Neural progenitor cell (in vitro differentiated cells): Measurements from ENCODE around the gene UNCX. TPM values are rescaled to one million over a fixed set of nuclear protein-coding genes. Genes with fewer than 3 reads are reported as not detected.

ENCODE experiments used
- DNase-seq: peaks from one replicate; pipeline ENCODE4 v3.0.0-alpha.2; 2016; ENCODE audit warnings: low spot score
- H2AFZ ChIP-seq: fragments of 200-600 bp; sonication (generic); replicated peaks from 2 replicates; pipeline ENCODE4 v1.6.1; 2016; ENCODE audit warnings: antibody characterized with exemption
- H3F3A ChIP-seq: fragments of 200-600 bp; sonication (generic); 2 replicates; pipeline ENCODE4 v1.6.1; 2016; ENCODE audit warnings: antibody characterized with exemption, low read depth
- H3K27ac ChIP-seq: fragments of 200-600 bp; sonication (generic); 2 replicates; pipeline ENCODE4 v1.5.1; 2016; ENCODE audit warnings: mild to moderate bottlenecking
- H3K27me3 ChIP-seq: fragments of 200-600 bp; sonication (generic); 2 replicates; pipeline ENCODE4 v1.6.1; 2016; ENCODE audit warnings: mild to moderate bottlenecking, moderate library complexity
- H3K36me3 ChIP-seq: fragments of 200-600 bp; sonication (generic); 2 replicates; pipeline ENCODE4 v1.5.1; 2016
- H3K4me1 ChIP-seq: fragments of 200-600 bp; sonication (generic); 2 replicates; pipeline ENCODE4 v1.6.1; 2016; ENCODE audit warnings: mixed run types
- H3K4me2 ChIP-seq: fragments of 200-600 bp; sonication (generic); 2 replicates; pipeline ENCODE4 v1.6.1; 2016
- H3K4me3 ChIP-seq: fragments of 200-600 bp; sonication (generic); 2 replicates; pipeline ENCODE4 v1.5.1; 2016
- H3K79me2 ChIP-seq: fragments of 200-600 bp; sonication (generic); 2 replicates; pipeline ENCODE4 v1.6.1; 2016; ENCODE audit warnings: low read depth
- H3K9ac ChIP-seq: fragments of 200-600 bp; sonication (generic); 2 replicates; pipeline ENCODE4 v1.6.1; 2016
- H3K9me3 ChIP-seq: fragments of 200-600 bp; sonication (generic); 2 replicates; pipeline ENCODE4 v1.5.1; 2016; ENCODE audit warnings: low read depth
- H4K20me1 ChIP-seq: fragments of 200-600 bp; sonication (generic); 2 replicates; pipeline ENCODE4 v1.6.1; 2016; ENCODE audit warnings: low read depth
- H3K27ac Mint-ChIP-seq: 3 replicates; pipeline ENCODE4 v1.8.0; 2021; ENCODE audit warnings: mixed read lengths
- H3K27me3 Mint-ChIP-seq: 2 replicates; pipeline ENCODE4 v1.8.0; 2022; ENCODE audit warnings: low read depth, mild to moderate bottlenecking, inconsistent platforms, moderate library complexity, mixed read lengths; ENCODE audit not compliant: insufficient read depth
- H3K36me3 Mint-ChIP-seq: 3 replicates; pipeline ENCODE4 v1.8.0; 2021; ENCODE audit warnings: mixed read lengths
- H3K4me1 Mint-ChIP-seq: 3 replicates; pipeline ENCODE4 v1.8.0; 2021; ENCODE audit warnings: mixed read lengths
- H3K4me3 Mint-ChIP-seq: 3 replicates; pipeline ENCODE4 v1.8.0; 2021; ENCODE audit warnings: mild to moderate bottlenecking, moderate library complexity, mixed read lengths
- H3K9me3 Mint-ChIP-seq: 3 replicates; pipeline ENCODE4 v1.8.0; 2020; ENCODE audit warnings: mixed read lengths
- CTCF ChIP-seq: fragments of 200-600 bp; sonication (generic); IDR thresholded peaks from 2 replicates; pipeline ENCODE4 v1.5.1; 2017; ENCODE audit warnings: antibody characterized with exemption, mild to moderate bottlenecking
- EZH2 ChIP-seq: fragments of 200-600 bp; sonication (generic); IDR thresholded peaks from 2 replicates; pipeline ENCODE4 v1.6.1; 2017; ENCODE audit warnings: antibody characterized with exemption, mild to moderate bottlenecking, moderate library complexity
- EZH2phosphoT487 ChIP-seq: fragments of 200-600 bp; sonication (generic); IDR thresholded peaks from 2 replicates; pipeline ENCODE4 v1.6.1; 2017; ENCODE audit warnings: antibody characterized with exemption
- total RNA-seq: library from RNA; depleted of rRNA; stranded (reverse); fragments of >200 nt; gene quantifications from 2 replicates; pipeline ENCODE4 v1.2.3, GENCODE V29; 2015; ENCODE audit warnings: low replicate concordance

The UNCX gene
- total RNA-seq, 1 donor from 2014 or later = not detected

DNA sequence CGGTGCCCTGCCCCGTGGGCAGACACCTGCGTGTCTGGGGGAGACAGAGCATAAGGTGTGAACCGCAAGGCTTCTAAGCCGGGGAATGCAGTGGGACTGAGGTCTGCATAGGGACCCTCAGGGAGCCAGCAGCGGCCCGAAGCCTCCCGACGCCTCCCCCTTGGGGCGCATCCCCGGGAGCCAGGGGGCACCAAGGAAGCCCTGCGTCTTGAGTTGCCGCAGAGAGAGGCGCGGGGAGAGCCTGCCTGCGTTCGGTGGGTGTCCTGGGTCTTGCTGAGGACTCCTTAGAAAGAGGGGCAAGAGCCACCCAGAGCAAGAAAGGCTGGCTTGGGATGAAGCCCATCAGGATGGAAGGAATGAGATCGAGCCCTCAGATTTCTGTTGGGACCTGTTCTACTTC, 18.2 kb upstream of the UNCX start:
- Histone ChIP-seq H3K4me2 (no peak overlapping the region), H3K9me3 (no peaks in the 10 kb centered on the region), H3K36me3 (no peaks in the 10 kb centered on the region), H3K27me3 (peaks cover 97% of the 10 kb centered on the region), H3K4me1 (peaks cover 6% of the 10 kb centered on the region), H3K27ac (no peak overlapping the region), H3F3A (peaks cover under 1% of the 10 kb centered on the region), H3K4me3 (no peak overlapping the region), H3K9ac (no peak overlapping the region), H2AFZ (no peak overlapping the region), H4K20me1 (peaks cover under 1% of the 10 kb centered on the region), H3K79me2 (no peaks in the 10 kb centered on the region)
- Mint-ChIP-seq H3K27me3 (peaks cover 22% of the 10 kb centered on the region), H3K36me3 (no peaks in the 10 kb centered on the region), H3K9me3 (no peaks in the 10 kb centered on the region), H3K4me3 (no peak overlapping the region), H3K27ac (no peak overlapping the region), H3K4me1 (peaks cover 9% of the 10 kb centered on the region)
- DNase-seq = no peak
- TF ChIP-seq CTCF (no peak), EZH2phosphoT487 (no peak), EZH2 (no peak)

- peaks cover 13% of the 10 kb centered on the region for H3F3A ChIP-seq
- Mint-ChIP-seq H3K4me1 (peaks cover 15% of the 10 kb centered on the region), H3K9me3 (no peaks in the 10 kb centered on the region), H3K27me3 (peaks cover 29% of the 10 kb centered on the region), H3K36me3 (no peaks in the 10 kb centered on the region), H3K4me3 (no peak overlapping the region), H3K27ac (no peak overlapping the region)
- H2AFZ ChIP-seq = no peak overlapping the region
- DNase-seq = peak; percentile 19
- H3K4me1 ChIP-seq = no peaks in the 10 kb centered on the region
- no peaks in the 10 kb centered on the region for H3K9me3 ChIP-seq
- TF ChIP-seq EZH2 (no peak), CTCF (no peak), EZH2phosphoT487 (no peak)
- no peaks in the 10 kb centered on the region for H3K36me3 ChIP-seq
- H3K79me2 ChIP-seq = no peaks in the 10 kb centered on the region
- H3K9ac ChIP-seq = no peak overlapping the region
- no peak overlapping the region for H3K4me3 ChIP-seq
- H3K4me2 ChIP-seq = no peak overlapping the region
- peaks cover 18% of the 10 kb centered on the region for H4K20me1 ChIP-seq
- no peak overlapping the region for H3K27ac ChIP-seq
- peaks cover 100% of the 10 kb centered on the region for H3K27me3 ChIP-seq
Observed at GRCh38 chr7:1218541-1219165, 14.0 kb upstream of the UNCX start.

GRCh38 chr7:1219498-1219897, 13.2 kb upstream of the UNCX start:
- no peak overlapping the region for H3K27ac Mint-ChIP-seq
- Histone ChIP-seq H3K79me2 (no peaks in the 10 kb centered on the region), H3F3A (peaks cover 21% of the 10 kb centered on the region), H2AFZ (no peak overlapping the region), H3K27ac (no peak overlapping the region), H3K36me3 (no peaks in the 10 kb centered on the region), H3K9ac (no peak overlapping the region), H4K20me1 (peaks cover 19% of the 10 kb centered on the region), H3K9me3 (no peaks in the 10 kb centered on the region), H3K4me1 (no peaks in the 10 kb centered on the region), H3K4me2 (no peak overlapping the region), H3K4me3 (no peak overlapping the region), H3K27me3 (peaks cover 100% of the 10 kb centered on the region)
- peaks cover 17% of the 10 kb centered on the region for H3K4me1 Mint-ChIP-seq
- peaks cover 27% of the 10 kb centered on the region for H3K27me3 Mint-ChIP-seq
- H3K9me3 Mint-ChIP-seq = no peaks in the 10 kb centered on the region
- peak; percentile 9 for DNase-seq
- peak overlapping the region; percentile 21 for H3K4me3 Mint-ChIP-seq
- no peak for TF ChIP-seq CTCF
- peak; percentile 5 for TF ChIP-seq EZH2
- TF ChIP-seq EZH2phosphoT487 = no peak
- no peaks in the 10 kb centered on the region for H3K36me3 Mint-ChIP-seq
